CD14-positive monocyte (primary cell): ENCODE measurements around the gene SPIN2B. TPM values are rescaled to one million over a fixed set of nuclear protein-coding genes. Genes with fewer than 3 reads are reported as not detected.
"Not testable (repeated sequence)": the region's sequence is repeated elsewhere in the genome, so short reads cannot be mapped to it uniquely, and the experiment has no call there.

Experiments
- DNase-seq, 3 donors: peaks; one replicate each; pipeline ENCODE4 v3.0.0-alpha.2; 2011 to 2022
- H2AFZ ChIP-seq: 2 replicates; pipeline ENCODE4 v1.6.0; 2012; ENCODE audit warnings: mild to moderate bottlenecking, low read depth, low read length, inconsistent platforms; ENCODE audit not compliant: insufficient read depth, poor library complexity, severe bottlenecking
- H3K27ac ChIP-seq, 2 donors: 1 replicate in 1 of 2; 2 replicates in 1 of 2; pipeline ENCODE4 v1.5.1; 2012 to 2013; ENCODE audit warnings: low read length in 2 of 2, control low read depth in 1 of 2, inconsistent platforms in 1 of 2, low read depth in 1 of 2, mild to moderate bottlenecking in 1 of 2
- H3K27me3 ChIP-seq, 2 donors: one replicate each; pipeline versions ENCODE4 v1.6.0 to v1.6.1; 2011 to 2013; ENCODE audit warnings: low read length in 2 of 2; ENCODE audit not compliant: control insufficient read depth in 2 of 2, insufficient read depth in 2 of 2
- H3K36me3 ChIP-seq, 2 donors: replicated peaks in 1 of 2; 1 replicate in 1 of 2; 2 replicates in 1 of 2; pipeline versions ENCODE4 v1.5.1 to v1.6.1; 2012 to 2013; ENCODE audit warnings: low read length in 2 of 2, control low read depth in 1 of 2, inconsistent platforms in 1 of 2, mild to moderate bottlenecking in 1 of 2; ENCODE audit not compliant: insufficient read depth in 2 of 2, control insufficient read depth in 1 of 2
- H3K4me1 ChIP-seq, 2 donors: 1 replicate in 1 of 2; 2 replicates in 1 of 2; pipeline versions ENCODE4 v1.5.1 to v1.6.1; 2012 to 2013; ENCODE audit warnings: low read length in 2 of 2, control low read depth in 1 of 2, inconsistent platforms in 1 of 2, mild to moderate bottlenecking in 1 of 2, moderate library complexity in 1 of 2; ENCODE audit not compliant: insufficient read depth in 2 of 2, control insufficient read depth in 1 of 2
- H3K4me2 ChIP-seq: replicated peaks from 2 replicates; pipeline ENCODE3; 2012; ENCODE audit warnings: low read length, moderate library complexity, mild to moderate bottlenecking; ENCODE audit not compliant: poor library complexity, severe bottlenecking; ENCODE audit errors: extremely low read depth
- H3K4me3 ChIP-seq, 3 experiments: fragments of 200-600 bp in 1 of 3; sonication (generic) in 1 of 3; replicated peaks in 1 of 3; 1 replicate in 2 of 3; 2 replicates in 1 of 3; pipeline ENCODE4 v1.5.1; 2011 to 2013; ENCODE audit warnings: low read length in 3 of 3, mild to moderate bottlenecking in 3 of 3, control low read depth in 2 of 3, low read depth in 2 of 3, inconsistent platforms in 1 of 3, moderate library complexity in 1 of 3
- H3K79me2 ChIP-seq: 2 replicates; pipeline ENCODE4 v1.6.0; 2012; ENCODE audit warnings: mild to moderate bottlenecking, control low read depth, inconsistent platforms, low read length, moderate library complexity; ENCODE audit not compliant: insufficient read depth
- H3K9ac ChIP-seq: 2 replicates; pipeline ENCODE4 v1.6.0; 2017; ENCODE audit warnings: low read length, mild to moderate bottlenecking; ENCODE audit not compliant: insufficient read depth, poor library complexity, severe bottlenecking
- H3K9me3 ChIP-seq, 2 donors: replicated peaks in 1 of 2; 1 replicate in 1 of 2; 2 replicates in 1 of 2; pipeline versions ENCODE4 v1.5.1 to v1.6.1; 2012 to 2013; ENCODE audit warnings: low read length in 2 of 2, control low read depth in 1 of 2; ENCODE audit not compliant: control insufficient read depth in 1 of 2, insufficient read depth in 1 of 2
- H4K20me1 ChIP-seq: 2 replicates; pipeline ENCODE4 v1.6.0; 2012; ENCODE audit warnings: mild to moderate bottlenecking, low read length, control low read depth, moderate library complexity; ENCODE audit not compliant: insufficient read depth
- H3K27ac Mint-ChIP-seq, 7 donors: one replicate each; pipeline ENCODE4 v1.8.0; 2020; ENCODE audit warnings: mild to moderate bottlenecking in 7 of 7, mixed read lengths in 7 of 7, moderate library complexity in 6 of 7, inconsistent platforms in 2 of 7
- H3K27me3 Mint-ChIP-seq, 3 donors: one replicate each; pipeline ENCODE4 v1.8.0; 2021 to 2022; ENCODE audit warnings: low read depth in 3 of 3, mild to moderate bottlenecking in 3 of 3, mixed read lengths in 3 of 3, moderate library complexity in 3 of 3, inconsistent platforms in 1 of 3
- H3K36me3 Mint-ChIP-seq, 2 donors: one replicate each; pipeline ENCODE4 v1.8.0; 2020; ENCODE audit warnings: mixed read lengths in 2 of 2, inconsistent platforms in 1 of 2, mild to moderate bottlenecking in 1 of 2
- H3K4me1 Mint-ChIP-seq: one replicate; pipeline ENCODE4 v1.8.0; 2020; ENCODE audit warnings: mild to moderate bottlenecking, mixed read lengths
- H3K4me3 Mint-ChIP-seq, 2 donors: one replicate each; pipeline ENCODE4 v1.8.0; 2020; ENCODE audit warnings: mild to moderate bottlenecking in 2 of 2, mixed read lengths in 2 of 2, moderate library complexity in 1 of 2
- H3K9me3 Mint-ChIP-seq, 7 donors: one replicate each; pipeline ENCODE4 v1.8.0; 2020 to 2022; ENCODE audit warnings: mixed read lengths in 7 of 7, mild to moderate bottlenecking in 6 of 7, moderate library complexity in 6 of 7, inconsistent platforms in 2 of 7
- WGBS: methylation state at CpG from one replicate; pipeline ENCODE4 v1.1.5; 2013; ENCODE audit warnings: missing lambda C conversion rate; ENCODE audit not compliant: insufficient coverage; 5-methylcytosine and 5-hydroxymethylcytosine counted together
- intact Hi-C, 2 donors: fragments of 100-400 bp; cut with micrococcal nuclease; formaldehyde crosslinking; loops; one replicate each; pipeline versions ENCODE4 v1.15.0 to v1.15.1; 2023
- polyA plus RNA-seq, 3 donors: library from polyadenylated mRNA; depleted of rRNA in 1 of 3; unstranded in 2 of 3; stranded (reverse) in 1 of 3; fragments of 300-500 nt in 2 of 3; fragments of >200 nt in 1 of 3; fragmentation: Illumina TruSeq in 2 of 3; gene quantifications; 1 replicate in 2 of 3; 2 replicates in 1 of 3; pipeline ENCODE4 v1.2.3, GENCODE V29; 2012 to 2021
- TF ChIP-seq, protein P1 (sequence below): fragments of 200-600 bp; IDR thresholded peaks from one replicate; pipeline ENCODE4 v1.8.0; 2022; ENCODE audit warnings: antibody characterized with exemption, mild to moderate bottlenecking

The SPIN2B gene
- polyA plus RNA-seq, 3 donors: 6.5 to 9.0 (median 6.7) TPM

- WGBS: no CpG with 5 or more reads among the region's 3 CpGs
These were observed 17.9 kb downstream of the SPIN2B start for GRCh38 chrX:57103489-57103888.

GRCh38 chrX:57102918-57103317, 18.4 kb downstream of the SPIN2B start:
- intact Hi-C loops, H3K79me2 ChIP-seq, H3K4me2 ChIP-seq, H2AFZ ChIP-seq, H3K4me3 ChIP-seq, H3K27ac ChIP-seq, H3K9ac ChIP-seq, H3K27me3 ChIP-seq, H3K4me1 Mint-ChIP-seq, H3K27me3 Mint-ChIP-seq, H3K36me3 Mint-ChIP-seq, H3K36me3 ChIP-seq, H3K9me3 ChIP-seq, H3K4me3 Mint-ChIP-seq, DNase-seq, H3K27ac Mint-ChIP-seq, H4K20me1 ChIP-seq, H3K4me1 ChIP-seq: not testable (repeated sequence)
- WGBS: 100% methylated on average over 2 of the region's 6 CpGs
- peaks cover 0 to 17% (median 12%) of the 10 kb centered on the region in 7 donors for H3K9me3 Mint-ChIP-seq

More at GRCh38 chrX:57103489-57103888, 17.9 kb downstream of the SPIN2B start:
- Mint-ChIP-seq H3K4me1 (no peaks in the 10 kb centered on the region), H3K4me3 (no peak overlapping the region), H3K27ac (no peak overlapping the region), H3K36me3 (peaks cover 4 to 6% of the 10 kb centered on the region in 2 donors), H3K27me3 (no peaks in the 10 kb centered on the region), H3K9me3 (peaks cover 0 to 18% (median 11%) of the 10 kb centered on the region in 7 donors)
- no peaks in the 10 kb centered on the region for H3K9me3 ChIP-seq
- no peaks in the 10 kb centered on the region for H3K36me3 ChIP-seq
- intact Hi-C loops: no loop called here
- H3K79me2 ChIP-seq: no peaks in the 10 kb centered on the region
- no peaks in the 10 kb centered on the region for H3K27me3 ChIP-seq
- H4K20me1 ChIP-seq: no peaks in the 10 kb centered on the region
- H3K4me3 ChIP-seq: no peak overlapping the region
- H3K4me2 ChIP-seq: no peak overlapping the region
- H2AFZ ChIP-seq: no peak overlapping the region
- TF ChIP-seq, protein P1, sequence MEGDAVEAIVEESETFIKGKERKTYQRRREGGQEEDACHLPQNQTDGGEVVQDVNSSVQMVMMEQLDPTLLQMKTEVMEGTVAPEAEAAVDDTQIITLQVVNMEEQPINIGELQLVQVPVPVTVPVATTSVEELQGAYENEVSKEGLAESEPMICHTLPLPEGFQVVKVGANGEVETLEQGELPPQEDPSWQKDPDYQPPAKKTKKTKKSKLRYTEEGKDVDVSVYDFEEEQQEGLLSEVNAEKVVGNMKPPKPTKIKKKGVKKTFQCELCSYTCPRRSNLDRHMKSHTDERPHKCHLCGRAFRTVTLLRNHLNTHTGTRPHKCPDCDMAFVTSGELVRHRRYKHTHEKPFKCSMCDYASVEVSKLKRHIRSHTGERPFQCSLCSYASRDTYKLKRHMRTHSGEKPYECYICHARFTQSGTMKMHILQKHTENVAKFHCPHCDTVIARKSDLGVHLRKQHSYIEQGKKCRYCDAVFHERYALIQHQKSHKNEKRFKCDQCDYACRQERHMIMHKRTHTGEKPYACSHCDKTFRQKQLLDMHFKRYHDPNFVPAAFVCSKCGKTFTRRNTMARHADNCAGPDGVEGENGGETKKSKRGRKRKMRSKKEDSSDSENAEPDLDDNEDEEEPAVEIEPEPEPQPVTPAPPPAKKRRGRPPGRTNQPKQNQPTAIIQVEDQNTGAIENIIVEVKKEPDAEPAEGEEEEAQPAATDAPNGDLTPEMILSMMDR: no peak
- H3K27ac ChIP-seq: no peak overlapping the region
- no peaks in the 10 kb centered on the region for H3K4me1 ChIP-seq
- H3K9ac ChIP-seq: no peak overlapping the region
- DNase-seq: no peak
